OCI-LY3 (cell line): ENCODE results near the gene RANBP3.

ENCODE experiments used
- H2AFZ ChIP-seq: fragments of 200-600, 300-600 bp; shearing (Covaris generic); 2 replicates; pipeline ENCODE4 v1.6.0; 2014; ENCODE audit warnings: antibody characterized with exemption, low read depth, low read length
- H3K27ac ChIP-seq: fragments of 200-600, 300-600 bp; sonication (generic); 2 replicates; pipeline ENCODE4 v1.5.1; 2014; ENCODE audit warnings: mild to moderate bottlenecking, low read length, moderate library complexity, mixed read lengths
- H3K27me3 ChIP-seq: fragments of 200-600, 300-600 bp; sonication (generic); 2 replicates; pipeline ENCODE4 v1.6.1; 2014; ENCODE audit warnings: low read depth, low read length, mixed read lengths
- H3K36me3 ChIP-seq: fragments of 200-600, 300-600 bp; sonication (generic); replicated peaks from 2 replicates; pipeline ENCODE3; 2014; ENCODE audit warnings: low read depth, low read length, mixed read lengths
- H3K4me1 ChIP-seq: fragments of 300-600, 200-600 bp; sonication (generic); 2 replicates; pipeline ENCODE4 v1.6.1; 2014; ENCODE audit warnings: low read length, mixed read lengths
- H3K4me2 ChIP-seq: fragments of 200-600, 300-600 bp; sonication (generic); 2 replicates; pipeline ENCODE4 v1.6.1; 2014; ENCODE audit warnings: low read length, mixed read lengths
- H3K4me3 ChIP-seq: fragments of 300-600, 200-600 bp; sonication (generic); 2 replicates; pipeline ENCODE4 v1.5.1; 2014; ENCODE audit warnings: antibody characterized with exemption, mild to moderate bottlenecking, low read length, moderate library complexity
- H3K79me2 ChIP-seq: fragments of 300-600, 200-600 bp; shearing (Covaris generic); 2 replicates; pipeline ENCODE4 v1.6.1; 2014; ENCODE audit warnings: mild to moderate bottlenecking, low read length, mixed read lengths
- H3K9ac ChIP-seq: fragments of 300-600, 200-600 bp; shearing (Covaris generic); 2 replicates; pipeline ENCODE4 v1.6.0; 2014; ENCODE audit warnings: mild to moderate bottlenecking, low read length, moderate library complexity
- H3K9me3 ChIP-seq: fragments of 200-600, 300-600 bp; shearing (Covaris generic); 2 replicates; pipeline ENCODE4 v1.6.1; 2014; ENCODE audit warnings: low read length, mixed read lengths; ENCODE audit not compliant: insufficient read depth
- H4K20me1 ChIP-seq: fragments of 200-600, 300-600 bp; sonication (generic); 2 replicates; pipeline ENCODE4 v1.6.1; 2016; ENCODE audit warnings: low read length, mixed read lengths; ENCODE audit not compliant: insufficient read depth
- EZH2phosphoT487 ChIP-seq: fragments of 200-600 bp; shearing (Covaris generic); IDR thresholded peaks from 2 replicates; pipeline ENCODE4 v1.6.1; 2018; ENCODE audit warnings: antibody characterized with exemption, mixed run types, low read depth
- TF ChIP-seq, protein P1 (sequence below): fragments of 200-600, 300-600 bp; sonication (generic); IDR thresholded peaks from 2 replicates; pipeline ENCODE4 v1.5.1; 2014; ENCODE audit warnings: antibody characterized with exemption, low read length, low read depth

RANBP3 gene

DNA sequence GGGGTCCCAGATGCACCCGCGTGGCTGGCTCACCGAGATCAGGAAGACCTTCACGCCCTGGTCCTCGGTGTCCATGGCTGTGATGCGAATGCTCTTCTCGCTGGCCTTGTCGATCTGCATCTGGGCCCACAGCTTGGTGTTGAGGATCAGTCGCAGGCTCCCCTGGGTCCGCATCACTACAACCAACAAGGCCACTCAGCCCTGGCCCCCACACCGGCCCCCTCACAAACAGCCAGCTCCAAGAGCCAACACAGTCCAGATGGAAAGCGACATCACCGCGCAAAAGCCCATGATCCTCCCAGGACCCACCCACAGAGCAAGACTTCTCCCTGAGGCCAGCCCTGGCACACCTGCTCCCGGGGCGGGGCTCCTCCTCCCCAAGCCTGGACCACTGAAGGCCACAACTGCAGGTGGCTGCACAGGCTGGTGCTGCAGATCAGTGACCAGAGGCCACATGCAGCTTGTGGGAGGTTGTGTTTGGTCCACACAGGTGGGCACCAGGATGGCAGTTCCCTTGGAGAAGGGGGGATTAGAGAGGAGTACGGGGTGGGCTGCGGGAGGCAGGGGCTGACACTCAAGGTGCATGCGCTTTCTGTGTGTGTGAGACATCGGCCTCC is 59.4 kb downstream of the RANBP3 start:
- H3K4me2 ChIP-seq = no peak overlapping the region
- no peaks in the 10 kb centered on the region for H3K79me2 ChIP-seq
- peaks cover 62% of the 10 kb centered on the region for H3K36me3 ChIP-seq
- H3K27me3 ChIP-seq = no peaks in the 10 kb centered on the region
- no peak overlapping the region for H3K9ac ChIP-seq
- no peak overlapping the region for H3K4me3 ChIP-seq
- H3K9me3 ChIP-seq = no peaks in the 10 kb centered on the region
- H2AFZ ChIP-seq = no peak overlapping the region
- H3K4me1 ChIP-seq = no peaks in the 10 kb centered on the region
- TF ChIP-seq, protein P1, sequence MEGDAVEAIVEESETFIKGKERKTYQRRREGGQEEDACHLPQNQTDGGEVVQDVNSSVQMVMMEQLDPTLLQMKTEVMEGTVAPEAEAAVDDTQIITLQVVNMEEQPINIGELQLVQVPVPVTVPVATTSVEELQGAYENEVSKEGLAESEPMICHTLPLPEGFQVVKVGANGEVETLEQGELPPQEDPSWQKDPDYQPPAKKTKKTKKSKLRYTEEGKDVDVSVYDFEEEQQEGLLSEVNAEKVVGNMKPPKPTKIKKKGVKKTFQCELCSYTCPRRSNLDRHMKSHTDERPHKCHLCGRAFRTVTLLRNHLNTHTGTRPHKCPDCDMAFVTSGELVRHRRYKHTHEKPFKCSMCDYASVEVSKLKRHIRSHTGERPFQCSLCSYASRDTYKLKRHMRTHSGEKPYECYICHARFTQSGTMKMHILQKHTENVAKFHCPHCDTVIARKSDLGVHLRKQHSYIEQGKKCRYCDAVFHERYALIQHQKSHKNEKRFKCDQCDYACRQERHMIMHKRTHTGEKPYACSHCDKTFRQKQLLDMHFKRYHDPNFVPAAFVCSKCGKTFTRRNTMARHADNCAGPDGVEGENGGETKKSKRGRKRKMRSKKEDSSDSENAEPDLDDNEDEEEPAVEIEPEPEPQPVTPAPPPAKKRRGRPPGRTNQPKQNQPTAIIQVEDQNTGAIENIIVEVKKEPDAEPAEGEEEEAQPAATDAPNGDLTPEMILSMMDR = no peak
- TF ChIP-seq EZH2phosphoT487 = no peak
- peaks cover 4% of the 10 kb centered on the region; the same call in 1 of the 2 replicates for H4K20me1 ChIP-seq
- no peak overlapping the region for H3K27ac ChIP-seq

DNA sequence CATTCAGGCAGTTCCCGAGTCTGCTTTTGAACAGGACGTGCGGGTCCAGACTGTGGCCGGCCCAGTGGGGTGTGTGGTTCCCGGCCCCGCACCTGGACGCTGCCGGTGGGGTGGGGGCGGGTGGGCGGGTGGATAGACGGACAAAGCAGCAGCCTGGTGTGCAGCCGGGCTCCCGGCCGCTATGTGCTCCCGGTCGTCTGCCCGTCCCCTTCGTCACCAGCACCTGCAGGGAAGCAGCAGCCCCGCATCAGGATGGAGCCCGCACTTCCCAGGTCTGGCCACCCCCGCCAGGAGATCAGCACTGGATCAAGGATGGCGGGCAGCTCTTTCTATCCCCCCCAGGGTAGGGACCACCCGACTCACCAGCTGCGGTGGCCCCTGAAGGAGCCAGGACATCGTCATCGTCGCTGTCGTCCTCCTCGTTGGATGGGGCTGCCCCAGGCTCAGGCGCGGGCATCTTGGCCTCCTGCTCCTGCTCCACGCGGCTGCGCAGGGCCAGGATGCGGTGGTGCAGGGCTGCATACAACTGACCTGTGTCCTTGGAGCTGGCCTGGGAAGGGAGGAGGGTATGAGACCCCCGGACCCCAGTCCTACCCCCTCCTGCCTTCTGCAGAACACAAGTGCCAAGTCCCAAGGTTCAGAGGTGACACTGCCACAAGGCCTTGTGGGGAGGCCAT is 60.4 kb downstream of the RANBP3 start:
- Histone ChIP-seq H3K79me2 (no peaks in the 10 kb centered on the region), H4K20me1 (peaks cover 4% of the 10 kb centered on the region; the same call in 1 of the 2 replicates), H3K4me1 (no peaks in the 10 kb centered on the region), H3K36me3 (peaks cover 59% of the 10 kb centered on the region), H3K4me3 (no peak overlapping the region), H3K4me2 (no peak overlapping the region), H3K9me3 (no peaks in the 10 kb centered on the region), H3K27ac (no peak overlapping the region), H2AFZ (no peak overlapping the region), H3K27me3 (no peaks in the 10 kb centered on the region), H3K9ac (no peak overlapping the region)
- TF ChIP-seq, protein P1 = no peak
- no peak for TF ChIP-seq EZH2phosphoT487

DNA sequence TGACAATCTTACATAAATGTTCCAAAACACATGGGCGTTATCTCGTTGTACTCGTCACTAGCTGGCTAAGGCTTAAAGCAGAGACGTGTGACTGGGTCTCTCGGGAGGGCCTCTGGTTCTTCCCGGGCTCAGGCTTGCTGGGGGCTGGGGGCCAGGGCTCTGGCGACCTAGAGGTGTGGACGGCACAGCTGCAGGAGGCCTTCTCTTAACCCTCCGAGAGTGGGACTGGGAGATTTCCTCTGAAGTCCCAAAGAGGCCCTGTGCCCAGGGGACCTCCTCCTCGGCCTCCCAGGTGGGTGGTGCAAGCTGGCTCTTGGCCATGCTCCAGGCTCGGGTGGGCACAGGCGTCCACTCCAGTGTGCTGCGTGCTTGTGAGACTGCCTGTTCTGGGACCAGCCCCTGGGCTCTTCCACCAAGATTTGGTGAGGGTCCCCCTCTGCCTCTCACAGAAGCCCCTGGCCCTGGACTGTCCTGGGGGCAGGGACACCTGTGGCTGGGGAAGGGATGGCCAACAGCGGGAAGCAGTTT is 61.7 kb downstream of the RANBP3 start:
- Histone ChIP-seq H3K79me2 (no peaks in the 10 kb centered on the region), H3K27ac (no peak overlapping the region), H4K20me1 (no peaks in the 10 kb centered on the region), H3K27me3 (no peaks in the 10 kb centered on the region), H3K9ac (no peak overlapping the region), H3K4me2 (no peak overlapping the region), H3K9me3 (no peaks in the 10 kb centered on the region), H2AFZ (no peak overlapping the region), H3K4me3 (no peak overlapping the region), H3K36me3 (peaks cover 47% of the 10 kb centered on the region), H3K4me1 (no peaks in the 10 kb centered on the region)
- no peak for TF ChIP-seq EZH2phosphoT487
- TF ChIP-seq, protein P1 = no peak

DNA sequence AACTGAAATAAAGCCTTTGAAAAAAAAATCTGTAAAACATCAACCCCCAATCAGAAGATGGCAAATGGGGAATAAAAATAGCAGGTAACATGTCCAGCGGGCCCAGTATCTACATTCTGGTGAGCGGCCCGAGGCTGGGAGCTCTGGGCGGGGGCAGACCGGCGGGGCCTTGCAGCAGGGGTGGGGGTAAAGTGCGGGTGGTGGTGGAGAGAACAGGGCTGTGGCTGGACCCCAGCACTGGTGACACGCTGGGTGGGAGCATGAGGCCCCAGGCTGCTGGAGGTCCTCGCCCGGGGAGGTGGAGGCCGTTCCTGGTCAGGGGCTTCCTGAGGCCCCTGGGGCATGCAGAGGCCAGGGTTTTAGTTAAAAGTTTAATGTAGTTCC is 62.2 kb downstream of the RANBP3 start:
- Histone ChIP-seq H3K9me3 (no peaks in the 10 kb centered on the region), H3K27ac (no peak overlapping the region), H3K4me1 (no peaks in the 10 kb centered on the region), H3K9ac (no peak overlapping the region), H2AFZ (no peak overlapping the region), H4K20me1 (no peaks in the 10 kb centered on the region), H3K4me3 (no peak overlapping the region), H3K36me3 (peaks cover 46% of the 10 kb centered on the region), H3K4me2 (no peak overlapping the region), H3K27me3 (no peaks in the 10 kb centered on the region), H3K79me2 (no peaks in the 10 kb centered on the region)
- TF ChIP-seq EZH2phosphoT487 = no peak
- TF ChIP-seq, protein P1 = no peak
